Activated CD4-positive, CD25-positive, alpha-beta regulatory T cell treated with anti-CD3 and anti-CD28 coated beads, Interleukin-2, amount 50 U/mL, for 72 hours (primary cell): Measurements from ENCODE around the gene RTL1.

Experiments used
- DNase-seq: peaks from one replicate; pipeline ENCODE4 v3.0.0; 2021

RTL1 gene

DNA sequence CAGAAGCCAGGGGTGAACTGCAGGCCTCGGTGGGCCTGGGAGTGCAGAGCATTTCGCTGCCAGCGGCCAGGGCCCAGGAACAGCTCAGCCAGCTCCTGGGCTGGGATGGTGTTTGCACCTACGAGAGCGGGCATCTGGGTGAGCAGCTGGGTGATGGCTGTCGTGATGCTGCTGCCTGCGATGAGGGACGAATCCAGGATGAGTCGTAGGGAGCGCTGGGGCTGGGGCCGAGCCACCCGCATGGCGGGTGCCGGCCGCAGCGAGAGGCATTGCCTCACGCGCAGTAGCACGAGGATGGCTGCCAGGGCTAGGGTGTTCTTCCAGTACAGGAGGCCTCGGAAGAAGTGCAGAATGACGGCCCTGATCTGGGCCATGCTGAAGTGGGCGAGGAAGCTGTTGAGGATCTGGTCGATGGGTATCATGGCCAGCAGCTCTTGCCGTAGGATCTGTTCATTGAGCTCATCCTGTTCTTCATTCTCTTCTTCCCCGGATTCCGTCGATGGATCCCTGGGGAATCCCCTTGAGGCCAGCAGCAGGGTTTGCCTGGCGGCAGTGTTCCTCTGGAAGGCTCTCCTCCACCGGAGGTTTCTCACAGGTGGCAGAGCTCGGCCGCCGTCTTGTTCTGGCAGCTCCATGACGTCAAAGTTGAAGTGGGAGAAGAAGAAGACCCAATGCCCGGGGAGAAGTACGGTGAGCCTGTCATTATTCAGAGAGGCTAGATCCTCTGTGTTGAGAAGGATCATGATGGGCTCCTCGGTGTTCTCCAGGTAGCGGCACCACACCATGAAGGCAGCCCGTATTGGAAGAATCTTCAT lies 22.1 kb downstream of the RTL1 start:
- no peak for DNase-seq

DNA sequence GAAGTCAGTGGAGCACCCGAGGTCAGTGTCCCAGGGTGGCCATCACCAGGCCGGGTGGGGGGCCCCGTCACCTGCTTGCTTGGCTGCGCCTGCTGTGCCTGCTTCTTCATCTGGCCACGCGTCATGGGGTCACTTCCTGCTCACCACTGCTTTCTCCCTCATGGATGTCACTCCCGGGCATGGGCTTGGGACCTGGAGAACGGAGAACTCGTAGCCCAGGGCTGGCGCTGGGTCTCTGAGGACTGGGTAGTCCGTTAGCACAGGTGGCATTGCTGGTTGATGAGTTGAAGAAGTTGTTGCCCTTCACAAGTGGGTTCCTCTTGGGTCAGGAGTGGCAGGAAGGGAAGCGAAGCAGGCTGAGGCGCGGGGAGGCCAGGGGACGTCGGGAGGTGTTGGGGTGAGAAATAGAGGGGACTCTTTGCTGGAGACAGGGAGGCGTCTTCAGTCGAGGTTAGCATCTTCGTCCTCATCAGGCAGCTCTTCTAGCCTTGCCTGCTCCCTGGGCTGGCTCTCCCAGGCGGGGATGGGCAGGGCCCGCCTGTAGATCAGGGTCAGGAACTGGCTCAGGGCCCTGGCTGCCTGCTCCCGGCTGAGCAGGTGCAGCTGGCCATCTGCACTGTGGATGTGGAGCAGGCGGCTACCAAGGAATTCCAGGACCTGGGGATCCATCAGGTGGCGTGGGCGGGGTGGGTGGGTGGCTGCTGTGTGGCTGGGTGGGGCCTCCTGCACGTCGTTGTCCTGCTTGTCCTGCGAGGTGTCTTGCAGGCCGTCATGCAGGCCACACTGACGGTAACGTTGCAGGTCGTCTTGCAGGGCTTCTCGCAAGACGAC lies 23.0 kb downstream of the RTL1 start:
- DNase-seq: no peak

- DNase-seq: no peak
Measured at GRCh38 chr14:100879782-100880181, 23.7 kb downstream of the RTL1 start.

- DNase-seq: no peak
Measured at GRCh38 chr14:100879194-100879593, 24.3 kb downstream of the RTL1 start.

DNA sequence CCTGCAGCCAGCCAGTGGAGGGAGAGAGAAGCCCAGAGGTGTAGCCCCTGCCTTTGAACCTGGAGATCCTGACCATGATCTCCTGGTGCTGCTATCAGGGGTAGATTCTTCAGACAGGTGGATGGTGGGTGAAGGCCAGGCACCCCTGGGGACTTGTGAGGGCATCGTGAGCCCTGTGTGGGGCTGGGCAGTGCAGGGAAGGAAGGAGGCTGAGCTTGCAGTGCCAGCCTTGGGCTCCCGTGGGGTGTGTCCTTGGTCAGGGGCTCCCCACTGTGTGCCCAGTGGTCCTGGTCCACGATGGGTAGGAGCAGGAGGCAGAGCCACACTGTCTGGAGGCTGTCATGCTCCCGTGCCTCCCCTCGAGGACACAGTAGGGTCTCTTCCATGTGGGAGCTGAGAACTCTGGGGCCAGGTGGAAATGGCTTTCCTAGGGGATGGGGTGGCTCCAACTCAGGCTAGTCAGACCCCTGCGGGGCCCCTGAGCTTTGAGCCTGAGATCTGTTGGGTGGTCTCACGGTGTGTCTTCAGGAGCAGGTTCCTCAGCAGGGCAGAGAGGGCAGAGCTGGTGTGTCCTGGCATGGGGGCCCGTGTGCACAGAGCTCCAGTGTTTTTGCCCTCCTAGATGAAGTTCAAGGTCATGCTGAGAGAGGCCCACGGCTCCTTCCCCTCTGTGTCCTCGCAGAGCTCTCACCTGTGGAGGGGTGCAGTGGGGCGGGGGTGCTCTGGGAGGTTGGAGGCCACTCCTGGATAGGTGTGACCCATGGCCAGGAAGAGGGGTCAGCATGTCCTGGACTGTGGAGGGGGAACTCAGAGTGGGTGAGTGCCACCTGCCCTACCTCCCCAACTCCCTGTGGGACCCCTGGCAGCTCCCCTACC lies 25.0 kb downstream of the RTL1 start:
- no peak for DNase-seq

DNA sequence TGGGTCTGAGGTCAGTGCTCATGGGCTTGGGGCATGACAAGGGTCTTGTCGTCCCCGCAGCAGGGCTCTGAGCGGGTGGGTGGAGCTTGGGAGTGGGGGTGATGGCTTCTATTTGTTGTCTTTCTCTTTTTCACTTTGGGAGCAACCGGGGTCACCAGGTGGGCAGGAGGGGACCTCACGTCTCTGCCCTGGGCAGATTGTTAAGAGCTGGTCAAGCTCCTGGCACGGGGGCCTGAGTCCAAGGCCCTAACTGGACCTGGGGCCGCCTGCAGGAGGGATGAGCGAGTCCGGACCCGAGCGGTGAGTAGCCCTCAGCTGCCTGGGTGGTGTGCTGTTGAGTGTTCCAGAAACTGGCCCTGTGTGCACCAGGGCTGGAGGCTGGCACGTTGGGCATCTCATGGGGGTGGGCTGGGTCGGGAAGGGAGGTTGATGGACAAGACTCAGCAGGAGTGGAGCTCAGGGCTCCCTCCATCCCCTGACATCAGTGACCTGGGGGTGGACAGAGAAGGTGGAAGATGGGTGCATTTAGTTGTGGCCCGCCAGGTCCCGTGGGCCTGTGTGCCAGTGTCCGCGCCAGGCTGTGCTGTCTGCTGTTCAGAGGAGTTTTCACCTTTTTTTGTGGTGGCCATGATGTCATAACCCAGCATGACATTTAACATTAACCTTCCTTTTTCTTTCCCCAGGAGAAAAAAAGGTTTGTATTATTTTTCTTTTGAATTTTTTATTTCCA lies 27.5 kb downstream of the RTL1 start:
- DNase-seq: no peak

- no peak for DNase-seq
Measured at GRCh38 chr14:100875126-100875525, 28.4 kb downstream of the RTL1 start.

GRCh38 chr14:100874411-100875091 lies 29.0 kb downstream of the RTL1 start:
- DNase-seq: no peak

- DNase-seq: no peak
Measured at GRCh38 chr14:100874051-100874410, 29.5 kb downstream of the RTL1 start.

- no peak for DNase-seq
Measured at GRCh38 chr14:100873096-100873482, 30.4 kb downstream of the RTL1 start.

- no peak for DNase-seq
Measured at GRCh38 chr14:100872259-100873095, 31.0 kb downstream of the RTL1 start.

DNA sequence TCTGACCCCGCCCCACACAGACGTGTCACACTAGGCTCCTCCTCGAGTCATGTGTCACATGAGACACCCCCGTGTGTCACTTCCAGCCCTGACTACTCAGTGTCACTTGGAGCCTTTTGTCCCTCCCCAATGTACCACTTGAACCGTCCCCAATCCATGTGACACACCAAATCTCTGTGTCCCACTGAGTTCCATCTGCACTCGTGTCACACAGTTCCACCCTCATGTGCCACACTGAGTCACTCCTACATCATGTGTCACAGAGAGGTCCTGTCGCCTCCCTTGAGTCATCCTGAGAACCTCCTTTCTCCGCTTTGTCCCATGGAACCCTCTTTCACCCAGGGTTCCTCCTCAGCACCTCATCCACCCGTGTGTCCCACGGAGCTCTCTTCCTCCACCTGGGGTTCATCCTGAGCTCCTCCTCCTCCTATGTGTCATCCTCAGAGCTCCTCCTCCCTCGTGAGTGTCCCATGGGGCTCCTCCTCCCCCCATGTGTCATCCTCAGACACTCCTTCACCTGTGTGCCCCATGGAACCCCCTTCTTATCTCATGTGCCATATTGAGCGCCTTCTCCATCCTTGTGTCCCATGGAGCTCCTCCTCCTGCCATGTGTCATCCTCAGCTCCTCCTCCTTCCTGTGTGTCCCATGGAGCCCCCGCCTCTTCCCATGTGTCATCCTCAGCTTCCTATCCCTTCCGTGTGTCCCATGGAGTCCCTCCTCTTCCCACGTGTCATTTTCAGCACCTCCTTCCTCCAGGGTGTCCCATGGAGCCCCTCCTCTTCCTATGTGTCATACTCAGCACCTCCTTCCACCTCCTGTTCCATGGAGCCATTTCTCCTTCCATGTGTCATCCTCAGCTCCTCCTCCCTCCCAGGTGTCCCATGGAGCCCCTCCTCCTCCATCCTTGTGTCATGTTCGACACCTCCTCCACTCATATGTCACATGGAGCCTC lies 32.0 kb downstream of the RTL1 start:
- DNase-seq: no peak

GRCh38 chr14:100868621-100869370 lies 34.7 kb downstream of the RTL1 start:
- no peak for DNase-seq

GRCh38 chr14:100867631-100868315 lies 35.7 kb downstream of the RTL1 start:
- DNase-seq: no peak

- DNase-seq: no peak
Measured at GRCh38 chr14:100866666-100867630, 36.6 kb downstream of the RTL1 start.

DNA sequence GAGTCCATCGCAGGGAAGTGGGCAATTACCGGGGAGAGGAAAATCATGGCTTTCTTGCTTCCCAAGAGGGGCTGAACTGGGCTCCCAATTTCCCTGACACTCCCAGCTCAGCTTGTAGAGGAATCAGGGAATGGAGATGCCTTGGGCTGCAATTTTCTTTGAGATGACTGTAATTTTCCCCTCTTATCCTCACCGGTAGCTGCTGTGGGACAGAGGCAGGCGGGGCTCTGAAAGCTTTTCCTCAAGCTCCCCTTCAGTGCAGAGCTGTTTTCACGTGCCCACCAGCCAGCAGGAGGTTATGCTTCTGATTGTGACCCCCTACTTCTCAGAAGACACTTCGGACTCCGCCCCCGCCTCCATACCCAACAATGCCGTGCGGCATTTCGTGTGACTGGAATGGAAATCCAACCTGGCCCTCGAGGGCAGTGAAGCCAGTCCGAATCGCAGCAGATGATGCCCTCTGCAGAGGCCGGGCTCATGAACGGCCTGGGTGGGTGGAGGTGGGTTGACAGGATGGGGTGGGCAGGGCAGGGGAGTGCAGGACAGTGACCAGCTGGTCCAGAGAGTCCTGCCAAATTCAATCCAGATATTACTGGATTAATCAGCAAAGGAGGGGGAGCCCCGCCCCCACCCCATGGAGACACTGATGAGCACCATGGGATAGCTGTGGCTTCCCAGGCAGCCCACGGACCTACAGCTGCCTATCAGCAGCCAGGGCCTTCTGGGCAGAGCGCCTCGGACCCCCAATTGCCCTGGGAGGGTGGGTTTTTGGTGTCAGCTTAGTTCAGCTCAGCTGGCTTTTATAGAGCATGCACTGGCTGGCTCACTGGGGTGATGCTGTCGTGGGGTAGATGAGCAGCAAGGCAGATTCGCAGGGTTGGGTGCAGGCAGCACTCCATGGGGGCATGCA lies 37.6 kb downstream of the RTL1 start:
- no peak for DNase-seq
